HG02610 (cell line): ENCODE measurements around the gene TMSB4Y.

Source experiments
- ATAC-seq: cut with Tn5 transposase; IDR thresholded peaks from one replicate; pipeline ENCODE4 v1.9.1; 2021; ENCODE audit warnings: mild to moderate bottlenecking, moderate library complexity; ENCODE audit not compliant: unreplicated experiment

The TMSB4Y gene

GRCh38 chrY:13703568-13703968, at the start of gene TMSB4Y:
TSS of gene TMSB4Y (plus strand) at chrY:13703899.
- peak; percentile 92 for ATAC-seq

DNA sequence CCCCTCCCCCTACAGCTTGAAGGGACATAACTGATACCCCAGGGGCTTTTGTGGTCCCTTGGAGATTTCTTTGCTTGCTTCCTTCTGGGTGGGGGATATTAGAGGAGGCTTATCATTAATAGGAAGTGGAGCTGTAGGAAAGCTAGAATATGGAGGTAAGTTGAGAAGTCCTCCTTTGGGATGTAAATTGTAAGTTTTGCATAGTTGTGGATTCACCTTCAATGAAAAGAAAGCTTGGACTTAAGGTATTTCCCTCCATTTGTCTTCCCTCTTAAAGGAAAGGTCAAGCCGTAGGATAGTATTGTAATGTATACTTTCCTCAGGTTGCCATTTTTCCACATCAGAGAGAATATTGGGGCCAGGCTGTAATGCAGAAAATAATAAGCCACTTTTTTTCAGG, 39.5 kb upstream of the TMSB4Y start:
- ATAC-seq = no peak

DNA sequence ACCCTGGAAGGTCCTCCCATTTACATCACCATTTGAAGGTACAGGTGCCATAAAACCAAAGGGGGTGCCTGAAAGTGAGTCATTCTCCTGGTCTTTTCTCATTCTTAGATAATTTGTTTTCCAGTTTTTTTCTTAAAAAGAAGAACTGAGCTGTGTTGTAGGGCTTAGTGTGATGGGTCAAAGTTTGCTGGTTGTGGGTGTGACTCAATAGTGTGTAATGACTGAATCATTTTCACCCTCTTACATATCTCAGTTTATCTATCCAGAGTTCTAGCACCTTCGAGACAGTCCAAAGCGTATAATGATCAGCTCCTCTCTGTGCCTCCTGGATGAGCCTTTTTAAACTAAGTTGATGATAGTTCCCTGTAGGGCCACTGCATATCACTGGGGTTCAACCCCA, 32.6 kb upstream of the TMSB4Y start:
- no peak for ATAC-seq

- ATAC-seq = no peak
Measured at GRCh38 chrY:13702276-13702675, 1.4 kb upstream of the TMSB4Y start.

DNA sequence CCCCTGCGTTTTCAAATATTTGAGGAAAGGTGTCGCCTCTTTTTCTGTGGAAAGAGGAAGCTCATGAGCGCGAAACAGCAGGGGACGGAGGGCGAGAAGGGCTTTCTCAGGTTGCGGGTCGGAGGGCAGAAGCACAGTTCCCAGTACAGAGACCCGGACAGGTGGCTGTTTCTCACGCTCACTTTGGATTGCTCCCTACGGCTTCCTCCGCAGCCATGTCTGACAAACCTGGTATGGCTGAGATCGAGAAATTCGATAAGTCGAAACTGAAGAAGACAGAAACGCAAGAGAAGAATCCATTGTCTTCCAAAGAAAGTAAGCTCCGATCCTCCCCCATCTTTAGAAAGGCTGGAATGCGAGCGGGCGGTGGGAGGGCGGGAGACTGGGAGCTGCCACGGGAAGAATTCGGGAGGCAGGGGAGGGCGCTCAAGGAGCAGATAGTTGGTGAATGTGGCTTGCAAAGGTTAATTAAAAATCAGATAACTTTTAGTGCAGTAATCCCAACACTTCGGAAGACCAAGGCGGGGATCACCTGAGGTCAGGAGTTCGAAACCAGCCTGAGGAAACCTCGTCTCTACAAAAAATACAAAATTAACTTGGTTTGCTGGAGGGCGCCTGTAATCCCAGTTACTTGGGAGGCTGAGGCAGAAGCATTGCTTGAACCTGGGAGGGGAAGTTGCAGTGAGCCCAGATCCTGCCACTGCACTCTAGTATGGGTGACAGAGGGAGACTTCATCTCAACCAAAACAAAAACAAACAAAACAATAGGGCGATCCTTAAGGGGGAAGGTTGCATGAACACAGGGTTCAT, 627 bp downstream of the TMSB4Y start:
- ATAC-seq = no peak

DNA sequence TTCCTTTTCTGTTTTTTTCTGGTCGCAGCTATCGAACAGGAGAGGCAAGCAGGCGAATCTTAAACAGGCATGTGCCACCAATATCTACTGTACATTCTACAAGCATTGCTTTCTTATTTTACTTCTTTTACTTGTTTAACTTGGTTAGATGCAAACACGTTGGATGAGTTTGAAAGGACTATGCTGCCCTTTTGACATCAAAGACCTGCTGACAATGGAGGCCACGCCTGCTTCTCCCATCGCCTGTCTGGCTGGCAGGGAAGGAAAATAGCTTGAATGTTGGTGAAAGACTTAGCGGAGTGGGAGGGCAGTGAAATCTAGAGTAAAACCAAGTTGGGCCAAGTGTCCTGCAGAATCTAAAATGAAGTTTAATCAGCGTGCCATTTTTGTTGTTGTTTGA, 1.5 kb downstream of the TMSB4Y start:
- ATAC-seq = no peak

- no peak for ATAC-seq
Measured at GRCh38 chrY:13708038-13708437, 4.3 kb downstream of the TMSB4Y start.

DNA sequence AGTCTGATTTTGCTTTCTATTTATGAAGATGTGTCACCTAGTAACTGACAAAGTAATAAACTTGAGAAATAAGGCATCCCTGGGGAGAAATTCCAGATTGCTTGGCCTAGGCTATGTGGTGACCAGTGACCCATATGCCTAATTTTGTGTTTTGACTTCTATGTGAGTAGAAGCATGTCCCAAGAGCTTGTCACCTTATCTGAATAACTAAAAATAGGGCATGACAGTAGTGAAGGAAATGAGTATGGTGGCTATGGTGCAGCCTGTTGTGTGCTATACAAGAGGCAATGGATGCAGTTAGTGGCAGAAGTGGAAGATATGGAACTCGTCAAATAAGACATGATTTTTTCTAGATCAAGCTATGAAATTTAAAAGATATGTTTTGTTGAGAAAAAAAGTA, 15.3 kb downstream of the TMSB4Y start:
- ATAC-seq = no peak

- ATAC-seq = no peak
Measured at GRCh38 chrY:13729517-13729916, 25.8 kb downstream of the TMSB4Y start.

DNA sequence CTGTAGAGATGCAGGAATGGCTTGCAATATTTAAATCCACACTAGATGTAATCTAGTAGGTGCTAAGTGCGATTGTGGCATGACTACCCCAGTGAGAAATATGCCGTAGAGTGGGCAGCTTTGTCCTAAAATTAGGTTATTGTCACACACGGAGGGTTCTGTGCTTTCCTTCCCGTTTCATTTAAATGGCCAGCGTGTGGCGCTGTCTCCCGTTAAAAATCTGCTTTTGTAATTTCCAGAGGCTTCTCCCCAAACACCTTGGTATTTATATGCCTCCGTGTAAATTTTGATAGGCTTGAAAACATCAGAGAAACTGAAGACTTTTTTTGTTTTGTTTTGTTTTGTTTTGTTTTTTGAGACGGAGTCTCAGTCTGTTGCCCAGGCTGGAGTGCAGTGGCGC, 34.9 kb downstream of the TMSB4Y start:
- no peak for ATAC-seq

DNA sequence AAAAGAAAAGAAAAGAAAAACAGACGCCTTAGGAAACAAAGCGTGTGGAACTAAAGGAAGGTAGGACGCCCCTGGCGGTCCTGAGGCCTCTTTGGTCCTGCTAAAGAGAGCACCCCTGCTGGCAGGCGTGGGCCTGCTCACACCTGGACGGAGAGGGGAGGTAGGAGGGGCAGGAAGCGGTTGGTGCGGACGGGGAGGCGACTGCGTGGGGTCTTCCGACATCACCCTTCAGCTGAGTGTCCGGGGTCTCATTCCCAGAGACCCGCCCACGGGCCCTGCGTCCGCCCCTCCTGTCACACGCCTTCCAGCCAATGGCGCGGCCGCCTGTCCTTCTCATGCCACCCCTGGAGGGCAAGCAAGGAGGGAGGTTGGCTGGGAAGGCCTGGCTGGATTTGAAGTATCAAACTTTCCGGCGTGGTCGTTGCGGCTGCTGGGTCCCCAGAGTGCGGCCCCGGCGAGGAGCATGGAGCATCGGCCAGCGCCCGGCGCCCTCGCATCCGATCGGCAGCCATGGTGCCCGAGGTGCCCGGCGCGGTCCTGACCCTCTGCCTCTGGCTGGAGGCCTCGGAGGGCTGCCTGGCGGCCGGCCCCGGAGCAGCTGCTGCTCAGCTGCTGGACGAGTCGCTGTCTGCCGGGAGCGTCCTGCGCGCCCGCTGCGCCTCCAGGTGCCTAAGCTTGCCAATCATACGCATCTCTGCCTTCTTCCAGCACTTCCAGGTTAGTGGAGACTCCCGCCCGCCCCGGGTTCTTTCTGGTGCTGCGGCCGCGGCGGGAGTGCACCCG, 47.8 kb downstream of the TMSB4Y start:
- peak; percentile 95 for ATAC-seq

DNA sequence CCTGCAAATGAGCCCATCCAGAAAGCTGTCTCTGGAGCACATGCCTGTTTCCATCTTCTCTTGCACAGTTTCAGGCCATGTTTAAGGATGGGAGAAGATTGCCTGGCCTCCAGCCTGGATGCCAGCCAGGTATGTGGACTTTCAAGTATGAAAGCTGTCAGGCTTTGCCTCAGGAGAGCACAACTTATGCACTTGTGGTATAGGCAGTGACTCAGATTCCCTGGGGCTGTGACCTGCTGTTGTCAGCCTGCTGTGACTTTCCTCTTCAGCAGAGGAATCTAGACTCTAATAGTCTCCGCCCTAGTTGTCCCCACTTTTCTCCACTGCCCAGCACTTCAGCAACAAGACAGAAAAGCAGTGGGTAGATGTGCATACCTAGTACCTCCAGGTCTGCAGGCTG, 51.0 kb downstream of the TMSB4Y start:
- ATAC-seq = no peak
